OCI-LY1 (cell line): ENCODE results near the gene CCDC83.

Source experiments
- H2AFZ ChIP-seq: fragments of 200-600 bp; sonication (generic), shearing (Covaris generic); 2 replicates; pipeline ENCODE4 v1.6.0; 2014; ENCODE audit warnings: antibody characterized with exemption, mild to moderate bottlenecking, low read length
- H3F3A ChIP-seq: fragments of 200-600 bp; sonication (generic), shearing (Covaris generic); 2 replicates; pipeline ENCODE4 v1.6.0; 2014; ENCODE audit warnings: mild to moderate bottlenecking, antibody characterized with exemption, low read length, moderate library complexity; ENCODE audit not compliant: insufficient read depth
- H3K27ac ChIP-seq: fragments of 200-600 bp; sonication (generic); 2 replicates; pipeline ENCODE4 v1.5.1; 2014; ENCODE audit warnings: low read length, mixed run types, mild to moderate bottlenecking, low read depth; ENCODE audit not compliant: poor library complexity, severe bottlenecking
- H3K27me3 ChIP-seq: fragments of 200-600 bp; sonication (generic); 2 replicates; pipeline ENCODE4 v1.6.0; 2014; ENCODE audit warnings: antibody characterized with exemption, mild to moderate bottlenecking, low read length, moderate library complexity; ENCODE audit not compliant: insufficient read depth
- H3K36me3 ChIP-seq: fragments of 200-600 bp; sonication (generic); 2 replicates; pipeline ENCODE4 v1.6.1; 2014; ENCODE audit warnings: mild to moderate bottlenecking, antibody characterized with exemption, low read length, moderate library complexity, mixed read lengths; ENCODE audit not compliant: insufficient read depth
- H3K4me1 ChIP-seq: fragments of 200-600 bp; sonication (generic); 2 replicates; pipeline ENCODE4 v1.5.1; 2014; ENCODE audit warnings: mild to moderate bottlenecking, low read length, moderate library complexity; ENCODE audit not compliant: insufficient read depth, severe bottlenecking
- H3K4me2 ChIP-seq: fragments of 200-600 bp; sonication (generic), shearing (Covaris generic); 2 replicates; pipeline ENCODE4 v1.6.1; 2014; ENCODE audit warnings: low read length
- H3K4me3 ChIP-seq: fragments of 200-600 bp; sonication (generic); 2 replicates; pipeline ENCODE4 v1.5.1; 2014; ENCODE audit warnings: low read length, low read depth, mild to moderate bottlenecking, mixed read lengths; ENCODE audit not compliant: poor library complexity, severe bottlenecking
- H3K79me2 ChIP-seq: fragments of 200-600 bp; shearing (Covaris generic); 2 replicates; pipeline ENCODE4 v1.6.1; 2016; ENCODE audit warnings: mixed run types, low read length, mixed read lengths; ENCODE audit not compliant: insufficient read depth
- H3K9ac ChIP-seq: fragments of 200-600 bp; sonication (generic), shearing (Covaris generic); 2 replicates; pipeline ENCODE4 v1.6.1; 2014; ENCODE audit warnings: mild to moderate bottlenecking, low read length, mixed read lengths
- H3K9me2 ChIP-seq: fragments of 200-600 bp; sonication (generic), shearing (Covaris generic); 2 replicates; pipeline ENCODE4 v1.6.1; 2014; ENCODE audit warnings: low read depth, mild to moderate bottlenecking, low read length, mixed read lengths
- H3K9me3 ChIP-seq: fragments of 200-600 bp; shearing (Covaris generic); 2 replicates; pipeline ENCODE4 v1.6.1; 2014; ENCODE audit warnings: low read length, mixed read lengths
- H4K20me1 ChIP-seq: fragments of 200-600 bp; sonication (generic), shearing (Covaris generic); 2 replicates; pipeline ENCODE4 v1.6.0; 2016; ENCODE audit warnings: mild to moderate bottlenecking, low read length; ENCODE audit not compliant: insufficient read depth
- EZH2 ChIP-seq: fragments of 200-600 bp; sonication (generic), shearing (Covaris generic); IDR thresholded peaks from 2 replicates; pipeline ENCODE4 v1.8.0; 2017; ENCODE audit warnings: borderline replicate concordance, mixed run types, mild to moderate bottlenecking, antibody characterized with exemption, low read length, moderate library complexity, mixed read lengths
- TF ChIP-seq, protein P1 (sequence below): fragments of 200-600 bp; sonication (generic), shearing (Covaris generic); IDR thresholded peaks from 2 replicates; pipeline ENCODE4 v1.5.1; 2017; ENCODE audit warnings: mild to moderate bottlenecking, antibody characterized with exemption, low read length, moderate library complexity, mixed read lengths

The CCDC83 gene

DNA sequence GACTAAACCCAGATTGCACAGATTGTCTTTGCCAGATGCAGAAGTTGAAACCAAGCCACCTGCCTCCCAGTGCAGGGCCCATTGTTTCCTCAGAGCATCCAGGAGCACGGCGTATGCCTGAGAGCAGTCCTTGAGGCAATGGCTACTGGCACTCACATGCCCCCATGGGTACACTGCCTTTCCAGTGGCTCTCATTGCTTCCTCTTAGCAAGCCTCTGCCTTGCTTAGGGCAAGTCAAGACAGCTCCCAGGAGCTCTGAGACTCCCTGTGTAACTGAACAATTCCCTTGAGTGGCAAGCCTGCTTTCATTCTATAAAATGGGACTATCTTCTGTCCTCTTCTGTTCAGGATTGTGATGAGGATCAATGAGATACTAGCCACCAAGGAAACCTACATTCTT, 48.3 kb upstream of the CCDC83 start:
- Histone ChIP-seq H3K36me3 (no peaks in the 10 kb centered on the region), H3K4me1 (peaks cover 23% of the 10 kb centered on the region), H3K9me3 (no peaks in the 10 kb centered on the region), H3K27me3 (no peaks in the 10 kb centered on the region), H3K9me2 (no peaks in the 10 kb centered on the region), H4K20me1 (no peaks in the 10 kb centered on the region), H2AFZ (no peak overlapping the region), H3K4me2 (no peak overlapping the region), H3K4me3 (no peak overlapping the region), H3F3A (no peaks in the 10 kb centered on the region), H3K79me2 (no peaks in the 10 kb centered on the region), H3K27ac (no peak overlapping the region), H3K9ac (no peak overlapping the region)
- no peak for TF ChIP-seq EZH2
- TF ChIP-seq, protein P1, sequence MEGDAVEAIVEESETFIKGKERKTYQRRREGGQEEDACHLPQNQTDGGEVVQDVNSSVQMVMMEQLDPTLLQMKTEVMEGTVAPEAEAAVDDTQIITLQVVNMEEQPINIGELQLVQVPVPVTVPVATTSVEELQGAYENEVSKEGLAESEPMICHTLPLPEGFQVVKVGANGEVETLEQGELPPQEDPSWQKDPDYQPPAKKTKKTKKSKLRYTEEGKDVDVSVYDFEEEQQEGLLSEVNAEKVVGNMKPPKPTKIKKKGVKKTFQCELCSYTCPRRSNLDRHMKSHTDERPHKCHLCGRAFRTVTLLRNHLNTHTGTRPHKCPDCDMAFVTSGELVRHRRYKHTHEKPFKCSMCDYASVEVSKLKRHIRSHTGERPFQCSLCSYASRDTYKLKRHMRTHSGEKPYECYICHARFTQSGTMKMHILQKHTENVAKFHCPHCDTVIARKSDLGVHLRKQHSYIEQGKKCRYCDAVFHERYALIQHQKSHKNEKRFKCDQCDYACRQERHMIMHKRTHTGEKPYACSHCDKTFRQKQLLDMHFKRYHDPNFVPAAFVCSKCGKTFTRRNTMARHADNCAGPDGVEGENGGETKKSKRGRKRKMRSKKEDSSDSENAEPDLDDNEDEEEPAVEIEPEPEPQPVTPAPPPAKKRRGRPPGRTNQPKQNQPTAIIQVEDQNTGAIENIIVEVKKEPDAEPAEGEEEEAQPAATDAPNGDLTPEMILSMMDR = no peak

- no peak for TF ChIP-seq EZH2
- TF ChIP-seq, protein P1 = no peak
- Histone ChIP-seq H2AFZ (no peak overlapping the region), H3K79me2 (no peaks in the 10 kb centered on the region), H3F3A (no peaks in the 10 kb centered on the region), H3K4me1 (peaks cover 23% of the 10 kb centered on the region), H3K9me2 (no peaks in the 10 kb centered on the region), H3K4me3 (peak overlapping the region; percentile 56), H3K27ac (peak overlapping the region; percentile 76), H3K9me3 (no peaks in the 10 kb centered on the region), H3K4me2 (peak overlapping the region; percentile 63), H3K27me3 (no peaks in the 10 kb centered on the region), H3K36me3 (no peaks in the 10 kb centered on the region), H3K9ac (no peak overlapping the region; the same call in 1 of the 2 replicates), H4K20me1 (no peaks in the 10 kb centered on the region)
Observed at GRCh38 chr11:85809191-85809590, 46.0 kb upstream of the CCDC83 start.

GRCh38 chr11:85809863-85810262, 45.3 kb upstream of the CCDC83 start:
- no peaks in the 10 kb centered on the region for H3K36me3 ChIP-seq
- H2AFZ ChIP-seq = no peak overlapping the region
- peak overlapping the region; percentile 38; the same call in 1 of the 2 replicates for H3K9ac ChIP-seq
- H3K27ac ChIP-seq = peak overlapping the region; percentile 76
- peak overlapping the region; percentile 56 for H3K4me3 ChIP-seq
- H3K4me1 ChIP-seq = peaks cover 23% of the 10 kb centered on the region
- H3K27me3 ChIP-seq = no peaks in the 10 kb centered on the region
- H3F3A ChIP-seq = no peaks in the 10 kb centered on the region
- no peaks in the 10 kb centered on the region for H3K9me3 ChIP-seq
- no peaks in the 10 kb centered on the region for H4K20me1 ChIP-seq
- H3K79me2 ChIP-seq = no peaks in the 10 kb centered on the region
- TF ChIP-seq EZH2 = no peak
- TF ChIP-seq, protein P1 = no peak; the same call in 1 of the 2 replicates
- no peaks in the 10 kb centered on the region for H3K9me2 ChIP-seq
- H3K4me2 ChIP-seq = peak overlapping the region; percentile 63
